CD4-positive, alpha-beta T cell (primary cell): Measurements from ENCODE around the gene RPS15A. TPM values are rescaled to one million over a fixed set of nuclear protein-coding genes. Genes with fewer than 3 reads are reported as not detected.
A peak's percentile ranks its signal among the peaks of the same experiment; 100 is the strongest.

Experiments used
- ATAC-seq: fragments of 200-7000 bp; cut with Tn5 transposase; one replicate; pipeline ENCODE4 v1.10.0; 2022; ENCODE audit warnings: mild to moderate bottlenecking; ENCODE audit not compliant: poor library complexity
- CTCF ChIA-PET: fragments of 350-600 bp; sonication (Branson Sonifier 250); formaldehyde crosslinking; loops from one replicate; lab custom pipeline; 2021; ENCODE audit warnings: antibody characterized with exemption, inconsistent platforms; lab: Charles Lee
- POLR2A ChIA-PET: fragments of 350-600 bp; sonication (Branson Sonifier 250); formaldehyde crosslinking; loops from one replicate; lab custom pipeline; 2021; ENCODE audit warnings: antibody characterized with exemption, inconsistent platforms; lab: Charles Lee
- DNase-seq, 14 experiments: peaks; one replicate each; pipeline ENCODE4 v3.0.0-alpha.2; 2013 to 2020; ENCODE audit warnings: mixed read lengths in 2 of 14
- H3K27ac ChIP-seq, 2 donors: one replicate each; pipeline versions ENCODE4 v1.5.1 to v1.7.0; 2013; ENCODE audit warnings: low read length in 2 of 2, low read depth in 1 of 2, mild to moderate bottlenecking in 1 of 2
- H3K27me3 ChIP-seq, 2 experiments: 1 replicate in 1 of 2; 2 replicates in 1 of 2; pipeline versions ENCODE4 v1.6.1 to v1.7.0; 2013; ENCODE audit warnings: low read length in 2 of 2, control low read depth in 1 of 2, mild to moderate bottlenecking in 1 of 2, moderate library complexity in 1 of 2; ENCODE audit not compliant: insufficient read depth in 2 of 2, control insufficient read depth in 1 of 2
- H3K36me3 ChIP-seq: one replicate; pipeline ENCODE4 v1.6.1; 2013; ENCODE audit warnings: low read length, control low read depth; ENCODE audit not compliant: insufficient read depth
- H3K4me1 ChIP-seq: one replicate; pipeline ENCODE4 v1.6.1; 2013; ENCODE audit warnings: low read length, control low read depth; ENCODE audit not compliant: insufficient read depth
- H3K4me3 ChIP-seq: one replicate; pipeline ENCODE4 v1.5.1; 2013; ENCODE audit warnings: mild to moderate bottlenecking, low read length, moderate library complexity
- H3K9me3 ChIP-seq, 2 experiments: 1 replicate in 1 of 2; 2 replicates in 1 of 2; pipeline versions ENCODE4 v1.6.1 to v1.7.0; 2013; ENCODE audit warnings: low read length in 2 of 2, mild to moderate bottlenecking in 2 of 2, control low read depth in 1 of 2, moderate library complexity in 1 of 2; ENCODE audit not compliant: control insufficient read depth in 1 of 2, insufficient read depth in 1 of 2
- H3K27ac Mint-ChIP-seq: one replicate; pipeline ENCODE4 v1.8.0; 2020; ENCODE audit warnings: mixed read lengths
- H3K27me3 Mint-ChIP-seq: one replicate; pipeline ENCODE4 v1.8.0; 2021; ENCODE audit warnings: mixed read lengths
- H3K36me3 Mint-ChIP-seq: one replicate; pipeline ENCODE4 v1.8.0; 2021; ENCODE audit warnings: low read depth, mixed read lengths
- H3K4me1 Mint-ChIP-seq: one replicate; pipeline ENCODE4 v1.8.0; 2021; ENCODE audit warnings: low read depth, mixed read lengths
- H3K4me3 Mint-ChIP-seq: one replicate; pipeline ENCODE4 v1.8.0; 2020; ENCODE audit warnings: mild to moderate bottlenecking, mixed read lengths
- H3K9me3 Mint-ChIP-seq: one replicate; pipeline ENCODE4 v1.8.0; 2020; ENCODE audit warnings: mixed read lengths
- CTCF ChIP-seq: fragments of 200-600 bp; IDR thresholded peaks from one replicate; pipeline ENCODE4 v1.8.0; 2022; ENCODE audit warnings: antibody characterized with exemption, mild to moderate bottlenecking
- intact Hi-C, 2 experiments: fragments of 100-400 bp; cut with DNase I in 1 of 2; cut with micrococcal nuclease in 1 of 2; formaldehyde crosslinking; loops; one replicate each; pipeline versions ENCODE4 v1.15.1 to v1.9.0; 2023 to 2025; cut with DNase I, micrococcal nuclease
- total RNA-seq, 174 experiments: library from RNA in 2 of 174; stranded (reverse) in 2 of 174; gene quantifications; one replicate each; pipeline ENCODE4 v1.2.3 and lab custom pipeline; 2021 to 2026

RPS15A gene
- total RNA-seq, 2 experiments from 2014 or later = 3,821 to 3,943 TPM

GRCh38 chr16:18803569-18804462 lies 13.7 kb upstream of the RPS15A start:
- H3K4me3 Mint-ChIP-seq = peak overlapping the region; percentile 65
- Histone ChIP-seq H3K4me3 (no peak overlapping the region), H3K4me1 (peaks cover 40% of the 10 kb centered on the region), H3K36me3 (peaks cover 28% of the 10 kb centered on the region), H3K9me3 (no peaks in the 10 kb centered on the region), H3K27ac (peak overlapping the region in 1 of 2 donors; percentile 11), H3K27me3 (no peaks in the 10 kb centered on the region)
- POLR2A ChIA-PET = interaction anchor here (0.7 to 10.2 kb wide), 3 partner anchors 15 to 122 kb away, joined by 3 to 232 read pairs (median 5); partner anchors contain the start of genes RPS15A and SMG1
- intact Hi-C loops = loop anchor here (5.0 kb wide), 4 partner anchors 123 to 913 kb away; partner anchors contain the start of genes CCP110 (in 1 of the 2), COQ7 (in 1 of the 2), GDE1 (in 1 of the 2) and IQCK (in 1 of the 2)
- H3K36me3 Mint-ChIP-seq = peaks cover 48% of the 10 kb centered on the region
- peak overlapping the region; percentile 77 for H3K27ac Mint-ChIP-seq
- CTCF ChIA-PET = interaction anchor here (0.9 to 5.3 kb wide), 5 partner anchors 11 to 36 kb away, joined by 3 to 95 read pairs (median 4); partner anchors contain the start of gene RPS15A
- H3K4me1 Mint-ChIP-seq = peaks cover 37% of the 10 kb centered on the region
- no peak for TF ChIP-seq CTCF
- DNase-seq = no peak
- ATAC-seq = no peak
- H3K9me3 Mint-ChIP-seq = no peaks in the 10 kb centered on the region
- H3K27me3 Mint-ChIP-seq = no peaks in the 10 kb centered on the region

- POLR2A ChIA-PET = interaction anchor here (1.4 to 10.2 kb wide), 2 partner anchors 13 to 14 kb away, joined by 4 to 232 read pairs; partner anchors contain the start of gene RPS15A
These were observed 12.7 kb upstream of the RPS15A start for GRCh38 chr16:18802767-18803343.

More at GRCh38 chr16:18802767-18803343, 12.7 kb upstream of the RPS15A start:
- Histone ChIP-seq H3K9me3 (no peaks in the 10 kb centered on the region), H3K27ac (no peak overlapping the region), H3K36me3 (peaks cover 19% of the 10 kb centered on the region), H3K4me1 (peaks cover 44% of the 10 kb centered on the region), H3K4me3 (no peak overlapping the region), H3K27me3 (no peaks in the 10 kb centered on the region)
- Mint-ChIP-seq H3K9me3 (no peaks in the 10 kb centered on the region), H3K4me1 (peaks cover 46% of the 10 kb centered on the region), H3K36me3 (peaks cover 46% of the 10 kb centered on the region), H3K27me3 (no peaks in the 10 kb centered on the region), H3K27ac (peak overlapping the region; percentile 88), H3K4me3 (no peak overlapping the region)
- ATAC-seq (no peak), DNase-seq (no peak)
- TF ChIP-seq CTCF = no peak
- CTCF ChIA-PET = interaction anchor here (0.9 to 5.3 kb wide), 3 partner anchors 14 to 37 kb away, joined by 3 to 95 read pairs (median 4); partner anchors contain the start of gene RPS15A
- intact Hi-C loops = loop anchor here (1.0 to 5.0 kb wide), 5 partner anchors 124 to 914 kb away; partner anchors contain the start of genes CCP110 (in 1 of the 2), COQ7 (in 1 of the 2), GDE1 (in 1 of the 2) and IQCK (in 1 of the 2)
